ENCODE data around the gene C10orf105.

C10orf105 gene

GRCh38 chr10:71687077-71687476, 32.5 kb downstream of the C10orf105 start:
- TF ChIP-seq ZNF843 (tag by site-specific recombination; IDR thresholded peaks at IDR 0.05): no peak
- TF ChIP-seq GLIS1 (tag by site-specific recombination; IDR thresholded peaks at IDR 0.05): peak; percentile 59
- peak; percentile 94 for TF ChIP-seq ZIC2 (tag by site-specific recombination; IDR thresholded peaks at IDR 0.05)
- no peaks in the 10 kb centered on the region for H3K4me1 ChIP-seq (ENCODE audit: control insufficient read depth, insufficient read depth, low read length)
- POLR2A ChIA-PET: no interaction called here
- H3K27ac ChIP-seq (ENCODE audit: extremely low read depth, low read depth, low read length): no peak overlapping the region
- CTCF ChIA-PET: interaction anchor here (0.5 to 3.5 kb wide), 2 partner anchors 11 to 33 kb away, joined by 4 to 14 read pairs; no protein-coding TSS in a partner anchor
- H3K36me3 ChIP-seq (ENCODE audit: control insufficient read depth in 2 of 2, insufficient read depth in 1 of 2, low read length in 2 of 2): no peaks in the 10 kb centered on the region
- no peaks in the 10 kb centered on the region for H3K9me3 ChIP-seq (ENCODE audit: control insufficient read depth, insufficient read depth, low read depth, low read length)
- no peak overlapping the region for H3K4me3 ChIP-seq (ENCODE audit: low read depth, low read length)

- POLR2A ChIA-PET: no interaction called here
- CTCF ChIA-PET: interaction anchor here (0.5 to 3.5 kb wide), 8 partner anchors 12 to 1092 kb away, joined by 3 to 14 read pairs (median 3); no protein-coding TSS in a partner anchor
- no peak overlapping the region for H3K27ac ChIP-seq (ENCODE audit: extremely low read depth, low read depth, low read length)
- no peaks in the 10 kb centered on the region for H3K9me3 ChIP-seq (ENCODE audit: control insufficient read depth, insufficient read depth, low read depth, low read length)
- H3K4me3 ChIP-seq (ENCODE audit: low read depth, low read length): no peak overlapping the region
- H3K36me3 ChIP-seq (ENCODE audit: control insufficient read depth in 2 of 2, insufficient read depth in 1 of 2, low read length in 2 of 2): no peaks in the 10 kb centered on the region
- no peaks in the 10 kb centered on the region for H3K4me1 ChIP-seq (ENCODE audit: control insufficient read depth, insufficient read depth, low read length)
- TF ChIP-seq ZNF549 (tag by site-specific recombination; IDR thresholded peaks at IDR 0.05) (no peak), MEIS1 (CRISPR knock-in tag; IDR thresholded peaks at IDR 0.05; ENCODE audit: borderline replicate concordance) (no peak), ZNF37A (tag by site-specific recombination; IDR thresholded peaks at IDR 0.05) (no peak), SCRT2 (tag by site-specific recombination; IDR thresholded peaks at IDR 0.05) (no peak), ZNF362 (tag by site-specific recombination; IDR thresholded peaks at IDR 0.05) (no peak), HOXC10 (CRISPR knock-in tag; IDR thresholded peaks at IDR 0.05) (no peak), PRDM6 (tag by site-specific recombination; IDR thresholded peaks at IDR 0.05) (no peak), ZNF449 (tag by site-specific recombination; IDR thresholded peaks at IDR 0.05) (no peak), SALL2 (tag by site-specific recombination; IDR thresholded peaks at IDR 0.05; ENCODE audit: borderline replicate concordance) (no peak), ZNF785 (tag by site-specific recombination; IDR thresholded peaks at IDR 0.05) (no peak), PRDM2 (tag by site-specific recombination; IDR thresholded peaks at IDR 0.05; ENCODE audit: borderline replicate concordance) (no peak), TCF7L2 (IDR thresholded peaks at IDR 0.05; ENCODE audit: borderline replicate concordance, low read depth, low read length) (no peak), ZNF580 (tag by site-specific recombination; IDR thresholded peaks at IDR 0.05) (no peak), ZNF16 (tag by site-specific recombination; IDR thresholded peaks at IDR 0.05; ENCODE audit: low read depth) (no peak), ZNF529 (tag by site-specific recombination; IDR thresholded peaks at IDR 0.05; ENCODE audit: insufficient replicate concordance) (no peak), ZNF416 (tag by site-specific recombination; IDR thresholded peaks at IDR 0.05) (no peak), ZBTB11 (tag by site-specific recombination; conservative IDR thresholded peaks at IDR 0.05; ENCODE audit: low read depth) (no peak)
Observed at GRCh38 chr10:71685554-71686232, 33.9 kb downstream of the C10orf105 start.
